ENCODE results near the gene CD101.

GRCh38 chr1:117017648-117018047, 16.1 kb downstream of the CD101 start:
- TF ChIP-seq CHD1 (IDR thresholded peaks at IDR 0.05; ENCODE audit: low read depth, low read length) (no peak), SUZ12 (IDR thresholded peaks at IDR 0.05; ENCODE audit: low read length) (no peak), CTCF (IDR thresholded peaks at IDR 0.05; ENCODE audit: control extremely low read depth in 1 of 3, insufficient read depth in 1 of 3, low read depth in 1 of 3, low read length in 3 of 3) (no peak), CREB1 (IDR thresholded peaks at IDR 0.05) (no peak), RAD21 (IDR thresholded peaks at IDR 0.05 in 1 of 2, conservative IDR thresholded peaks at IDR 0.05 in 1 of 2; ENCODE audit: low read depth in 2 of 2, low read length in 2 of 2) (no peak), EGR1 (IDR thresholded peaks at IDR 0.05; ENCODE audit: borderline replicate concordance, low read depth, low read length) (no peak), POLR2AphosphoS5 (IDR thresholded peaks at IDR 0.05; ENCODE audit: low read depth, low read length) (no peak), YY1 (IDR thresholded peaks at IDR 0.05; ENCODE audit: low read depth, low read length) (no peak), BACH1 (IDR thresholded peaks at IDR 0.05; ENCODE audit: low read length) (no peak), RXRA (IDR thresholded peaks at IDR 0.05; ENCODE audit: insufficient read depth, low read depth, low read length) (no peak), TEAD4 (IDR thresholded peaks at IDR 0.05; ENCODE audit: low read depth, low read length) (no peak), USF2 (IDR thresholded peaks at IDR 0.05; ENCODE audit: low read length) (no peak), SAP30 (IDR thresholded peaks at IDR 0.05; ENCODE audit: insufficient read depth, insufficient replicate concordance, low read length) (no peak)
